HG03045 (cell line): Measurements from ENCODE around the gene CCL22.
A peak's percentile ranks its signal among the peaks of the same experiment; 100 is the strongest.
"Not testable (repeated sequence)": the region's sequence is repeated elsewhere in the genome, so short reads cannot be mapped to it uniquely, and the experiment has no call there.

ENCODE experiments used
- ATAC-seq: cut with Tn5 transposase; IDR thresholded peaks from one replicate; pipeline ENCODE4 v1.9.1; 2021; ENCODE audit warnings: mild to moderate bottlenecking, moderate library complexity; ENCODE audit not compliant: unreplicated experiment

The CCL22 gene, protein sequence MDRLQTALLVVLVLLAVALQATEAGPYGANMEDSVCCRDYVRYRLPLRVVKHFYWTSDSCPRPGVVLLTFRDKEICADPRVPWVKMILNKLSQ

DNA sequence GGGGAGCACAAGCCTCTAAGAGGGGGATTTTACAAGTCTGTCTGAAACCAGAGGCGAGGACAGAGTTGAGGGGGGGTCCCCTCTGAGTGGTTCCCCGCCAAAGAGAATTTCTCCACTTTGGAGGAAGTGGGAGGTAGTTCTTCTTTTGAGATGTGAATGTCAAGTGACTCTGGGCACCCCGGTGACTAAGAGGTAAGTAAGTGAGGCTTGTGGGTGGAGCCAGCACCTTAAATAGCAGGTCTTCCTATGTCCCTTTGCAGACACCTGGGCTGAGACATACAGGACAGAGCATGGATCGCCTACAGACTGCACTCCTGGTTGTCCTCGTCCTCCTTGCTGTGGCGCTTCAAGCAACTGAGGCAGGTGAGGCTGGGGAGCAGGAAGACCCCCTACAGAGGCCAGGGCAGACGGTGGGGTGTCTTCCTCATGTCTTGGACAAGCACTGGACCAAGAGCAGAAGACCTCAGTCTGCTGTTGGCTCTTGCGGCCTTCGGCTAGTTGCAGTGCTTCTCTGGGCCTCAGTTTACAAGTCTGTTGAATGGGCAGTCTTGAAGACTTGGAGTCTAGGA, at the start of gene CCL22:
Gene CCL22 (plus strand): TSS at position 257 of the 569 bp plus-strand sequence. CDS start 34 bp downstream, at position 291.
- peak; percentile 42 for ATAC-seq

GRCh38 chr16:57310801-57311200, 47.8 kb upstream of the CCL22 start:
- no peak for ATAC-seq

DNA sequence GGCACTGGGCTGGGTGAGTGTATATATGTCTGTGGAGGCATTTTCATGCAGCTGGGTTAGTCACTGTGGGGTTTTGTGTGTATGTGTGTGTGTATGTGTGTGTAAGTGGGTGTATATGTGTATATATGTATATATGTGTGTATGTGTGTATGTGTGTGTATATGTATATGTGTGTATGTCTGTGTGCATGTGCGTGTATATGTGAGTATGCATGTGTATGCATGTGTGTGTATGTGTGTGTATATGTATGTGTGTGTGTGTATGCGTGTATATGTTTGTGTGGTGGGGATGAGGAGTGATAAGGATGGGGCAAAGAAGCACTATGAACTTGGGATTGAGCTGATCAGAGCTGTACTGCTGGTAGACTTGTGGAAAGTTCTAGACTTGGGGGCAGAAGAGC, 45.1 kb upstream of the CCL22 start:
- ATAC-seq = no peak

GRCh38 chr16:57314161-57314785, 44.3 kb upstream of the CCL22 start:
- no peak for ATAC-seq

- no peak for ATAC-seq
These were observed 43.2 kb upstream of the CCL22 start for GRCh38 chr16:57315416-57315815.

- no peak for ATAC-seq
These were observed 42.1 kb upstream of the CCL22 start for GRCh38 chr16:57316390-57317017.

GRCh38 chr16:57318240-57318970, 40.2 kb upstream of the CCL22 start:
- ATAC-seq = no peak

- ATAC-seq = no peak
These were observed 38.9 kb upstream of the CCL22 start for GRCh38 chr16:57319646-57320045.

GRCh38 chr16:57324749-57325148, 33.8 kb upstream of the CCL22 start:
- ATAC-seq = no peak

GRCh38 chr16:57325458-57325857, 33.1 kb upstream of the CCL22 start:
- no peak for ATAC-seq

- ATAC-seq = no peak
These were observed 28.8 kb upstream of the CCL22 start for GRCh38 chr16:57329718-57330327.

DNA sequence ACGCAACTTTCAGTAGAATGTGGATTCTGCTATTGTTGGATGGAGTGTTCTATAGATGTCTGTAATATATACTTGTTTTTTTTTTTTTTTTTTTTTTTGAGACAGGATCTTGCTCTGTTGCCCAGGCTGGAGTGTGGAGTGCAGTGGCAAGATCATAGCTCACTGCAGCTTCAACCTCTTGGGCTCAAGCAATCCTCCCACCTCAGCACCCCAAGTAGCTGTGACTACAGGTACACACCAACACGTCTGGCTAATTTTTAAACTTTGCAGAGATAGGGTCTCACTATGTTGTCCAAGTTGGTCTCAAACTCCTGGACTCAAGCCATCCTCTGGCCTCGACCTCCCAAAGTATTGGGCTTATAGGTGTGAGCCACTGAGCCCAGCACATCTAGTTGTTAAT, 27.2 kb upstream of the CCL22 start:
- ATAC-seq = no peak

- no peak for ATAC-seq
These were observed 25.2 kb upstream of the CCL22 start for GRCh38 chr16:57333402-57333801.

- ATAC-seq = no peak
These were observed 23.2 kb upstream of the CCL22 start for GRCh38 chr16:57335366-57335765.

GRCh38 chr16:57341062-57341440, 17.5 kb upstream of the CCL22 start:
- ATAC-seq = no peak

DNA sequence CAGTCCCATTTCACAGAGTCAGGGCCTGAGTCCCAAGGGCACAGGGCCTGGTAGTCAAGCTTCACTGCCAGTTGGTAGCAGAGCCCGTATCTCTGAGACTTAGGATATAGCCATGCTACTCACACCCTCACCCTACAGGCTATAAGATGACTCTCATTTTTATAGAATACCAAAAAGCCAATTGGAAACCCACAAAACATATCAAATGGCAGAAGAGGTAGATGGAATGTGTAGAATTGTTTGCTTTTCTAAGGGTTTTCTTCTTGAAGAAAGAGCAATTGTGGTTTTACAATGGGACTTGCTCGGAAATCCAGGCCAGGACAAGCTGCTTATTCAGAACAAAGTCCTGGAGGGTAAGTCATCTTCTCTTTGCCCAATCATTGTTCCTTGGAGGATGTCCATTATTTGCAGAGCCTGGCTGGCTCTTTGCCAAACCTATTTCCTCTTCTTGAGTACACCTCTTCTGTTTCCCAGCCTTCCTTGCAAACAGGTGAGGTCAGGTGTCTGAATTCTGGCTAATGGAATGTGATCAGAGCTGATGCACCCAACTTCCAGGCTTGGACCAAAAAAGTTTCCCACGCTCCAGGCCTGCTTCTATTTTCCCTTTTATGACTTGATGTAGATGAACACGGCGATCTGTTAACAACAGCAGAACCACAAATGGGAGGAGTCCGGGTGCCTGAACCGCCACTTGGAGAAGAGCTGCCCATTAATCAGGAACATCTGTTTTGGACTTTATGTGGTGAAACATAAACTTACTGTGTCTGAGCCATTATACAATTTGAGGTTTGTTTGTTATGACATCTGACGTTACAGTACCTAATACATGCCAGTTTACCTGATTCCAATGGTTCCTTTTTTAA, 16.9 kb upstream of the CCL22 start:
- ATAC-seq = no peak

DNA sequence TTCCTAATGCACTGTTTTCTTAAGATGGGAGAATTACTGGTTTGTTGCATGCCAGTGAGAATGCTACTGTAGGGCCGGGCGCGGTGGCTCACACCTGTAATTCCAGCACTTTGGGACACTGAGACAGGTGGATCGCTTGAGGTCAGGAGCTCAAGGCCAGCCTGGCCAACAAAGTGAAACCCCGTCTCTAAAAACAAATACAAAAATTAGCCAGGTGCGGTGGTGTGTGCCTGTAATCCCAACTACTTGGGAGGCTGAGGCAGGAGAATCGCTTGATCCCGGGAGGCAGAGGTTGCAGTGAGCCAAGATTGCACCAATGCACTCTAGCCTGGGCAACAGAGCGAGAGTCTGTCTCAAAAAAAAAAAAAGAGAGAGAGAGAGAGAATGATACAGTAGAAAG, 16.0 kb upstream of the CCL22 start:
- not testable (repeated sequence) for ATAC-seq

DNA sequence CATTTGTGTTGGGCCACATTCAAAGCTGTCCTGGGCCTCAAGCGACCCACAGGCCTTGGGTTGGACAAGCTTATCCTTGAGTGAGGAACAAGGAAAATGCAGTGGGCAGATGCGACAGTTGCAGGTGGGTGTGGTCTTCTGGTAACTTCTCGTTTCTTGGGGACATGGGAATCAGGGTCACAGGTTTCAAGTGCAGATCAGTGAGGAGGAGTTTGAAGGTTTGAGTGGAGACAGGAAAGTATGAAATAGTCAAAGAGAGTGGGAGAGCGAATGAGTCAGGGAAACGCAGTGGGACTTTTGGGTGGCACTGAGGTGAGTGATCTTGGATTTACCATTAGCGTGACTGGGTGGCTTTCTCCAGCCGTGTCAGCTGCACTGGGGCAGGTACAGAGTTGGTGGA, 15.4 kb upstream of the CCL22 start:
- ATAC-seq = no peak

GRCh38 chr16:57344094-57344493, 14.5 kb upstream of the CCL22 start:
- ATAC-seq = not testable (repeated sequence)

- ATAC-seq = no peak
These were observed 13.6 kb upstream of the CCL22 start for GRCh38 chr16:57345021-57345420.
